Neuronal stem cell (in vitro differentiated cells): ENCODE measurements around the gene PCK1.
A peak's percentile ranks its signal among the peaks of the same experiment; 100 is the strongest.

Experiments
- DNase-seq: peaks from one replicate; pipeline ENCODE4 v3.0.0-alpha.2; 2013; ENCODE audit warnings: low spot score
- H2AFZ ChIP-seq: one replicate; pipeline ENCODE4 v1.6.1; 2013; ENCODE audit warnings: mild to moderate bottlenecking, low read length, inconsistent platforms
- H2AK5ac ChIP-seq: 2 replicates; pipeline ENCODE4 v1.6.1; 2013; ENCODE audit warnings: low read depth, mild to moderate bottlenecking, inconsistent platforms, low read length, moderate library complexity, mixed read lengths
- H2BK120ac ChIP-seq: 2 replicates; pipeline ENCODE4 v1.6.1; 2013; ENCODE audit warnings: low read depth, mild to moderate bottlenecking, inconsistent platforms, low read length, moderate library complexity, mixed read lengths
- H2BK12ac ChIP-seq: one replicate; pipeline ENCODE4 v1.6.1; 2013; ENCODE audit warnings: low read length, inconsistent platforms
- H2BK15ac ChIP-seq: 2 replicates; pipeline ENCODE4 v1.6.1; 2013; ENCODE audit warnings: mild to moderate bottlenecking, low read length, inconsistent platforms, mixed read lengths
- H2BK5ac ChIP-seq: one replicate; pipeline ENCODE4 v1.6.1; 2013; ENCODE audit warnings: inconsistent platforms, mild to moderate bottlenecking, low read length, moderate library complexity
- H3K14ac ChIP-seq: one replicate; pipeline ENCODE4 v1.6.1; 2013; ENCODE audit warnings: low read length, inconsistent platforms
- H3K18ac ChIP-seq: 2 replicates; pipeline ENCODE4 v1.6.1; 2013; ENCODE audit warnings: low read length, inconsistent platforms
- H3K23ac ChIP-seq: 2 replicates; pipeline ENCODE4 v1.6.1; 2013; ENCODE audit warnings: low read depth, mild to moderate bottlenecking, mixed read lengths, low read length, inconsistent platforms; ENCODE audit not compliant: poor library complexity
- H3K27ac ChIP-seq: replicated peaks from 3 replicates; pipeline ENCODE4 v1.5.1; 2013; ENCODE audit warnings: low read length, inconsistent platforms
- H3K27me3 ChIP-seq, 3 experiments: 2 replicates each; pipeline ENCODE4 v1.6.1; 2013; ENCODE audit warnings: low read length in 3 of 3, mild to moderate bottlenecking in 2 of 3, inconsistent platforms in 1 of 3, low read depth in 1 of 3, mixed read lengths in 1 of 3, moderate library complexity in 1 of 3; ENCODE audit not compliant: control insufficient read depth in 3 of 3, insufficient read depth in 3 of 3
- H3K36me3 ChIP-seq, 2 donors: replicated peaks in 1 of 2; 2 replicates each; pipeline ENCODE4 v1.6.1; 2013; ENCODE audit warnings: low read length in 2 of 2; ENCODE audit not compliant: control insufficient read depth in 2 of 2, insufficient read depth in 2 of 2
- H3K4ac ChIP-seq: 2 replicates; pipeline ENCODE4 v1.6.1; 2013; ENCODE audit warnings: inconsistent platforms, mild to moderate bottlenecking, low read length, moderate library complexity
- H3K4me1 ChIP-seq, 2 donors: 1 replicate in 1 of 2; 2 replicates in 1 of 2; pipeline ENCODE4 v1.6.1; 2013; ENCODE audit warnings: low read length in 2 of 2, low read depth in 1 of 2; ENCODE audit not compliant: control insufficient read depth in 2 of 2, insufficient read depth in 1 of 2
- H3K4me2 ChIP-seq: one replicate; pipeline ENCODE4 v1.6.1; 2013; ENCODE audit warnings: mild to moderate bottlenecking, low read length, inconsistent platforms; ENCODE audit not compliant: insufficient read depth, poor library complexity, severe bottlenecking
- H3K4me3 ChIP-seq, 2 donors: 2 replicates each; pipeline ENCODE4 v1.5.1; 2013; ENCODE audit warnings: low read length in 2 of 2, mild to moderate bottlenecking in 2 of 2, inconsistent platforms in 1 of 2, moderate library complexity in 1 of 2
- H3K79me1 ChIP-seq: one replicate; pipeline ENCODE4 v1.6.1; 2013; ENCODE audit warnings: low read depth, mild to moderate bottlenecking, inconsistent platforms, low read length, moderate library complexity
- H3K9ac ChIP-seq: one replicate; pipeline ENCODE4 v1.6.1; 2013; ENCODE audit warnings: mild to moderate bottlenecking, low read depth, low read length, inconsistent platforms; ENCODE audit not compliant: poor library complexity
- H3K9me3 ChIP-seq, 2 donors: replicated peaks in 1 of 2; 2 replicates each; pipeline versions ENCODE3 to v1.6.1; 2013; ENCODE audit warnings: low read length in 2 of 2, mild to moderate bottlenecking in 2 of 2, inconsistent platforms in 1 of 2, low read depth in 1 of 2, mixed read lengths in 1 of 2, moderate library complexity in 1 of 2; ENCODE audit not compliant: control insufficient read depth in 2 of 2, insufficient read depth in 1 of 2
- H4K8ac ChIP-seq: one replicate; pipeline ENCODE4 v1.6.1; 2013; ENCODE audit warnings: low read depth, mild to moderate bottlenecking, inconsistent platforms, low read length, moderate library complexity
- H4K91ac ChIP-seq: one replicate; pipeline ENCODE4 v1.6.1; 2013; ENCODE audit warnings: low read length, low read depth, mild to moderate bottlenecking, inconsistent platforms; ENCODE audit not compliant: poor library complexity
- WGBS, 2 donors: extraction: QIAGEN DNeasy Blood & Tissue Kit; methylation state at CpG; one replicate each; pipeline ENCODE4 v1.1.7; 2013; ENCODE audit warnings: missing lambda C conversion rate in 2 of 2, mixed read lengths in 1 of 2; ENCODE audit not compliant: insufficient read length in 2 of 2, insufficient replicate concordance in 1 of 2; ENCODE audit errors: extremely low coverage in 2 of 2; 5-methylcytosine and 5-hydroxymethylcytosine counted together

The PCK1 gene

GRCh38 chr20:57514273-57514751 lies 46.6 kb upstream of the PCK1 start:
- Histone ChIP-seq H3K4me2 (no peak overlapping the region), H3K79me1 (no peaks in the 10 kb centered on the region), H3K9me3 (no peaks in the 10 kb centered on the region), H3K9ac (no peak overlapping the region), H3K4me1 (no peaks in the 10 kb centered on the region), H3K23ac (no peak overlapping the region), H2BK5ac (no peak overlapping the region), H4K8ac (no peak overlapping the region), H3K4me3 (no peak overlapping the region), H3K14ac (no peak overlapping the region), H2BK15ac (no peak overlapping the region), H3K36me3 (no peaks in the 10 kb centered on the region), H2AK5ac (no peak overlapping the region), H2BK120ac (no peak overlapping the region), H3K4ac (no peak overlapping the region), H2BK12ac (no peak overlapping the region), H4K91ac (no peak overlapping the region), H3K27me3 (peaks cover 0 to 44% (median 0%) of the 10 kb centered on the region in 3 experiments), H3K18ac (no peak overlapping the region), H3K27ac (no peak overlapping the region), H2AFZ (peak overlapping the region; percentile 63)
- no CpG with 5 or more reads among the region's 17 CpGs for WGBS, 2 donors
- DNase-seq, result peak; percentile 62

- no peak overlapping the region for H2BK15ac ChIP-seq
- no peak overlapping the region for H3K4me3 ChIP-seq
- no peak overlapping the region for H3K9ac ChIP-seq
- H3K27me3 ChIP-seq, result peaks cover 0 to 57% (median 0%) of the 10 kb centered on the region in 3 experiments
- H3K79me1 ChIP-seq, result no peaks in the 10 kb centered on the region
- H3K4me2 ChIP-seq, result no peak overlapping the region
- no peak overlapping the region for H4K91ac ChIP-seq
- H3K14ac ChIP-seq, result no peak overlapping the region
- H3K4ac ChIP-seq, result no peak overlapping the region
- no peak overlapping the region for H2BK5ac ChIP-seq
- no peak overlapping the region for H2AK5ac ChIP-seq
- H3K18ac ChIP-seq, result no peak overlapping the region
- no peaks in the 10 kb centered on the region for H3K9me3 ChIP-seq
- WGBS, 2 donors, result no CpG with 5 or more reads among the region's 5 CpGs
- no peaks in the 10 kb centered on the region for H3K4me1 ChIP-seq
- DNase-seq, result no peak
- H3K23ac ChIP-seq, result no peak overlapping the region
- no peaks in the 10 kb centered on the region for H3K36me3 ChIP-seq
- H2BK120ac ChIP-seq, result no peak overlapping the region
- no peak overlapping the region for H3K27ac ChIP-seq
- no peak overlapping the region for H2AFZ ChIP-seq
- H4K8ac ChIP-seq, result no peak overlapping the region
- H2BK12ac ChIP-seq, result no peak overlapping the region
Measured at GRCh38 chr20:57517904-57518303, 43.0 kb upstream of the PCK1 start.

GRCh38 chr20:57522380-57523140 lies 38.4 kb upstream of the PCK1 start:
- Histone ChIP-seq H2AFZ (no peak overlapping the region), H2BK5ac (no peak overlapping the region), H3K36me3 (no peaks in the 10 kb centered on the region), H2AK5ac (no peak overlapping the region), H4K8ac (no peak overlapping the region), H3K79me1 (peaks cover 2% of the 10 kb centered on the region), H3K27ac (no peak overlapping the region), H3K4me3 (no peak overlapping the region), H3K18ac (no peak overlapping the region), H3K4me2 (no peak overlapping the region), H2BK120ac (no peak overlapping the region), H3K23ac (no peak overlapping the region), H3K9me3 (no peaks in the 10 kb centered on the region), H3K4me1 (peaks cover 0 to 2% of the 10 kb centered on the region in 2 donors), H3K9ac (no peak overlapping the region), H3K14ac (no peak overlapping the region), H2BK12ac (no peak overlapping the region), H3K27me3 (peaks cover 0 to 35% (median 0%) of the 10 kb centered on the region in 3 experiments), H2BK15ac (no peak overlapping the region), H3K4ac (no peak overlapping the region), H4K91ac (no peak overlapping the region)
- WGBS, 2 donors, result no CpG with 5 or more reads among the region's 5 CpGs
- no peak for DNase-seq

GRCh38 chr20:57523782-57524181 lies 37.1 kb upstream of the PCK1 start:
- Histone ChIP-seq H3K4me3 (no peak overlapping the region), H2AFZ (no peak overlapping the region), H3K9me3 (no peaks in the 10 kb centered on the region), H3K4ac (no peak overlapping the region), H2BK12ac (no peak overlapping the region), H2BK15ac (no peak overlapping the region), H4K8ac (no peak overlapping the region), H3K27ac (no peak overlapping the region), H3K36me3 (no peaks in the 10 kb centered on the region), H3K4me2 (no peak overlapping the region), H3K4me1 (peaks cover 0 to 2% of the 10 kb centered on the region in 2 donors), H2BK120ac (no peak overlapping the region), H2AK5ac (no peak overlapping the region), H2BK5ac (no peak overlapping the region), H3K9ac (no peak overlapping the region), H3K23ac (no peak overlapping the region), H3K27me3 (peaks cover 0 to 31% (median 0%) of the 10 kb centered on the region in 3 experiments), H3K14ac (no peak overlapping the region), H3K18ac (peak overlapping the region; percentile 23), H3K79me1 (peaks cover 2% of the 10 kb centered on the region), H4K91ac (no peak overlapping the region)
- DNase-seq, result no peak
- no CpG with 5 or more reads among the region's 11 CpGs for WGBS, 2 donors
